ENCODE measurements around the gene AOPEP. TPM values are rescaled to one million over a fixed set of nuclear protein-coding genes. Genes with fewer than 3 reads are reported as not detected.

The AOPEP gene
- total RNA-seq, 1 donor, result 20.7 TPM

- DNase-seq (ENCODE audit: low read depth in 2 of 3, low spot score in 2 of 3), result no peak
Measured at GRCh38 chr9:94881454-94881853, 155.0 kb downstream of the AOPEP start.

DNA sequence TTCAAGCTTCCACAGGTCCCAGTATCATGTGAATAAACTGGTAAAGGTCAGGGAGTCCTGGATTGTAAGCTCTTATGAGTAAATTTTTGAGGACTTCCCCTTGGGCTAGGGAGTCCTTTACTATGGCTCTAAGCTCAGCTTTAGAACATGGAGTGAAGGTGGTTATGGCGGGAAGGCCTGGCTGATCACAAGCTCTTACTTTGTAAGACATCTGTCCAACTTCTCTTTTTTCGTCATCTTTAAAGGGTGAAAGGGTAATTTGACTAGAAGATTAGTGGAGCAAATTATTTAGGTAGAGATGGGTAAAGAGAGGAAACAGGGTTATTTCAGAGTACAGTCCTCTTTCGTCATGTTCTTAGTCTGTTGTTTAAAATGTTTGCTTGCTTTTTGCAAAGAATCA is 155.4 kb downstream of the AOPEP start:
- no peak for DNase-seq (ENCODE audit: low read depth in 2 of 3, low spot score in 2 of 3)

- DNase-seq (ENCODE audit: low read depth in 2 of 3, low spot score in 2 of 3), result peak in 1 of 3 donors; percentile 38
Measured at GRCh38 chr9:94882966-94883641, 156.6 kb downstream of the AOPEP start.

DNA sequence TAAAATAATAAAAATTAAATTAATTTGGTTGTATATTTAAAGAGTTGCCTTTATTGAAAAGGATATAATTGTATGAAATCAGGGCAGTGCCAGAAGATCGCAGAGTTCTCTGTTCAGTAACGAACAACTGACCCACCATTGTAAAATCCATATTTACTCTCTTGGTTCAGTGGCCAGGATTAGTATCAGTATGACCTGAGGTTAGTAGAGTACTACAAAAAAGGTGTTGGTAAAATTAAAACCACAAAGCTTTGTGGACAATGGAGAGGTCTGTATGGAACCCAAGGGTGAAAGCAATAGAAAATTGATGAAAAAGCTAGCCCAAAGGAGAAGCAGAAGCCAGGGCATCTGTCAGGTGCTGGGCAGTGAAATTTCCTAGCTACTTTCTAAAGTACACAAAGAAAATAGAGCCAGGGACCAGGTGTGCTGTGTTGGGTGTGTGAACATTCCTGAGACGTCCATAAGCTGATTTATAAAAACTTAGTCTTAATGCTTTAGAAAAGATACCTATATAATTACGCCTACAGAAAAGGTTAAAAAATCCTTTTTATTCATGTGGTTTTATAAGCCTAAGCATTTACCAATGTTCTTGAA is 159.5 kb downstream of the AOPEP start:
- DNase-seq (ENCODE audit: low read depth in 2 of 3, low spot score in 2 of 3), result no peak

DNA sequence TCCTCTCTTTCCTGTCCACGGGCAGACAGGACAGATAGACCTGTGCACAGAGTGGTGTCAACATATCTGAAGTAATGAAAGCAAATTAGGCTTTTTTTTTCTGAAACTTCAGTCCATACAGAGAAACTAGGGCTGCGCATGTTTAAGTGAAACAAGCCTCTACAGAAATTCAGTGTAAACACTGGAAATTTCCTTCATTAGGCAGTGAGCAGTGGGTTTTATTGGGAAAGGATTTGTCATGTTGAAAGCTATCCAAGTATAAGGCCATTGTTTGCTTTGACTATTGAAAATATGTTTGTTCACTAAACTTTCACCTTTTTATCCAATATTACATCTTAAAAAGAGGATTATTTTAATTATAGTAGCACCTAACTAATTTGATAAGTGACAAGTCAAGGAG is 161.2 kb downstream of the AOPEP start:
- no peak for DNase-seq (ENCODE audit: low read depth in 2 of 3, low spot score in 2 of 3)

- DNase-seq (ENCODE audit: low read depth in 2 of 3, low spot score in 2 of 3), result no peak
Measured at GRCh38 chr9:94888775-94889174, 162.3 kb downstream of the AOPEP start.

GRCh38 chr9:94889628-94890027 is 163.1 kb downstream of the AOPEP start:
- no peak for DNase-seq (ENCODE audit: low read depth in 2 of 3, low spot score in 2 of 3)

- DNase-seq (ENCODE audit: low read depth in 2 of 3, low spot score in 2 of 3), result no peak
Measured at GRCh38 chr9:94891183-94891582, 164.7 kb downstream of the AOPEP start.

- DNase-seq (ENCODE audit: low read depth in 2 of 3, low spot score in 2 of 3), result no peak
Measured at GRCh38 chr9:94892675-94893074, 166.2 kb downstream of the AOPEP start.

DNA sequence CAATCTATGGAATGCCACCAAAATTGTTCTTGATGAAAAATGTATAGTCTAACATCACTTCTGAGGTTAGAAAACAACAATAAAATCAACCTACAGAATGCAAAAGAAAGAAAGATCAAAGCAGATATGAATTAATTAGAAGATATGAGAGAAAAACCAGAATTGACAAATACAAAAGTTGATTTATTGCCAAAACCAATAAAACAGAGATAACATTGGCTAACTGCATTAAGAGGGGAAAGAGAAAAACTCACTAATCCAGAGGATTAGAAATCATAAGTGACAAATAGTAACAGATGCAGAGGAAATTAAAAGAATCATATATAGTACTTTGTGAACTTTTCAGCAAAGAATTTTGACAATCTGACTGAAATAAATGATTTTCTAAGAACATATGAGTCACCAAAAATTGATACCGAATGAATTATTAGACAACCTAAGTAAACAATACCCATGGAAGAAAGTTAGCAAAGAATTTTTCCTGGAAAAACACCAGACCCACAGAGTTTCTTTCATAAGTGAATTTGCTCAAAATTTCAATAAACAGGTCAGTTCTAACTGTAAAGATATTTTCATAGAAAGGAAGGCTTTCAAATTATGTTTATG is 167.7 kb downstream of the AOPEP start:
- DNase-seq (ENCODE audit: low read depth in 2 of 3, low spot score in 2 of 3), result no peak

GRCh38 chr9:94895668-94896067 is 169.2 kb downstream of the AOPEP start:
- no peak for DNase-seq (ENCODE audit: low read depth in 2 of 3, low spot score in 2 of 3)

GRCh38 chr9:94896512-94896911 is 170.0 kb downstream of the AOPEP start:
- no peak for DNase-seq (ENCODE audit: low read depth in 2 of 3, low spot score in 2 of 3)

DNA sequence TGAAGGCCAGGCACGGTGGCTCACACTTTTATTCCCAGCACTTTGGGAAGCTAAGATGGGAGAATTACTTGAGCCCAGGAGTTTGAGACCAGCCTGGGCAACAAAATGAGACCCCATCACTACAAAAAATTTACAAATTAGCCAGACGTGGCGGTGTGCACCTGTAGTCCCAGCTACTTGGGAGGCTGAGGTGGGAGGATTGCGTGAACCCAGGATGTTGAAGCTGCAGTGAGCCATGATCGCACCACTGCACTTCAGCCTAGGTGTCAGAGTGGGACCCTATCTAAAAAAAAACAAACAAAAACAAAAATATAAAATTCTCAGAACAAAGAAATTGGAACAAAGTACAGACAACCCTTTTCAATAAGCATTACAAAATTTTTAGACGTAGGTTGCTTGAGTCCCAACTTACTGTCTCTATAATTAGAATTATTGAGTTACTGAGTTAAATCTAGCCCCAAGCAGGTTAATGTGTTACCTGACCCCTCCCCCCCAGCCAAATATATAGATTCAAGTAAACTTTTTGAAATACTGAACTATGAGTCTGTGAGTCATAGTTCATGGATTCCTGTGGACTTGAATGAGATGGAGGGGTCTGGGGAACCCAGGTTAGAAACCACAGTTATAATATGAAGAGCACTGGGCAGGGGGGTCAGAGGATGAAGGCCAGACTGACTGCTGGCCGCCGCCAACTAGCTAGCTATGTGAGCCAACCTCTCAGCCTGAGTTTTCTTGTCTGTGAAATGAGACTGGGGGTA is 173.1 kb downstream of the AOPEP start:
- DNase-seq (ENCODE audit: low read depth in 2 of 3, low spot score in 2 of 3), result no peak

DNA sequence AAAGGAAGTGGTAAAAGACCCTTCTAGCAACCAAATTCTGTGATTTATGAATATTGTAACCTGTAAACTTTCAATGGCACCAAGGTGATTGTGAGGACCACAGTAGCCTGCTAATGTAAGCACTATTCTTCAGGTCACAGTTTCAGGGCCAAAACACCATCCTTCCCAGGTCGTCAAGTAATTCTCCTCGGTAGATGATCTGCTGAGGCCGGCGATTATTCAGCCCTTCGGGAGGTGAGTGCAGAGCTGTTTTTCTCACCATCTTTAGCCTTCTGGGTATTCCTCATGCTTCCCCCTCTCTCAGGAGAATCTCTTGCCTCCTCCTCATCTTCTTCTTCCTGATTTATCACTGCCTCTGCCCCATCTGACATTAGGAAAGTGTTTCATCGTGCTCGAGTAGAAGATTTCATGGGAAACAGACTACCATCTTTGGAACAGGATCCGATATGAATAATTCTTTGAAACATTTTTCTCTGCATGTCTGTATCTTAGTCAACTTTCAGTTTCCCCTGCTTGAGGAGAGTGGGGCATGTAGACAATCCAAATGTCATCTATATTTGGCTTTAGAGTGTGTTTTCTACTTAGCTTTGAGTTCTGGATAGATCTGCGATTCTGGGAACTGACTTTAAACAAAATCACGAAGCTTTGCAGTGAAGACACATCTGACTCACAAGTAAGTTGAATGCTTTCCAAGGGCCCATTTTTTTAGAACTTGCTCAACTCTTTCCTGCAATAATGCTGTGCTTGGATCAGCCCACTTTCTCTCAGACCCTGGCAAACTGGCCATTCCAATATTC is 173.9 kb downstream of the AOPEP start:
- DNase-seq (ENCODE audit: low read depth in 2 of 3, low spot score in 2 of 3), result no peak

DNA sequence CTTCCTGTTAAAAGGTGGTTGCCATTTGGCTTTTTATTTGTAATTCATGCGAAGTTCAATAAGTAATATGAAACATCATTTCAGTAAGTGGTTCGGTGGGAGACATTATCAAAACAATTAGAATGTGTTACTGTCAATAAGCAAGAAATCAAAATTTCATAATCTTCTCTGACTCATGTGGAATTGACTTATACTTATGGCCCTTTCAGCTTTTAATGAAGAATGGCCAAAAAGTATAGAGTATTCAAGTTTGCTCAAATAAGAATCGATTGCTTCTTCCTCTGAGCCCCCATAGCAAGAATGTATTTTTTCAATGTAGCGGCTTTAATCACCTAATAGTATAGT is 174.5 kb downstream of the AOPEP start:
- DNase-seq (ENCODE audit: low read depth in 2 of 3, low spot score in 2 of 3), result no peak

DNA sequence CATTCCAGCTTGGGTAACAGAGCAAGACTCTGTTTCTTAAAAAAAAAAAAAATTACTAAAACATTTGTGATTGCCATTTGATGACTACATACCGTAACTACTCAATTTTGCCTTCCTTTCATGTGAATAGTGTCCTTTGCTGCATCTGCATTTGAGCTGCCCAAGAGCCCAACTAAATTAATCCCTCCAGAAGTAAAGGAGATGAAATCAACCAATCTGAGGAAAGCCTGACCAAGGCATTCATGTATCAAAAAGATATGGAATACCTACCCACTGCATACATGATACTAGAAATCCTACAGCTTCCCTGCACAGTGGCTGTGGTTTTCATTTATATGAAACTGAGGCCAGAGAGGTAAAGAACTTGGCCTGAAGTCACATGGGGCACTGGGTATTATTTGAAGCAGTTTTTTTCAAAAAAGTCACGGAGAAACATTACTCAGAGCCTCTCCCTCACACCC is 177.5 kb downstream of the AOPEP start:
- DNase-seq (ENCODE audit: low read depth in 2 of 3, low spot score in 2 of 3), result no peak

DNA sequence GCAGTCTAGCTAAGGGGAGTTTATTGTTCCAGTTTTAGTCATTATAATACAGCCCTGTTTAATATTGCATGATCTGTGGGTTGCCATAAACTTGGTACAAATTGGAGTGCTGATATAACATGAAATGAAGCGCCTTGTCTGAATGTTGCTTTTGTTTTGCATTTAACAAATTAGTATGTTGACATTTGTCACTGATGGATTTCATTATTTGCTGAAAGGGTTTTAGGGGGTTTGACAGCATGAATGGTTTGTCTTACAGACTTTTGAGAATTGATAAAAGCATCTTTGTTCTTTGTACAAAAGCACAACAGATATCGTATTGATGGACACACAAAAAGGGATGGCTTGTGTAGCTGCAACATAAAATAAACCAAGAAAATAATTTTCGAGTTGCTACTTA is 178.3 kb downstream of the AOPEP start:
- DNase-seq (ENCODE audit: low read depth in 2 of 3, low spot score in 2 of 3), result no peak

GRCh38 chr9:94905606-94906005 is 179.1 kb downstream of the AOPEP start:
- DNase-seq (ENCODE audit: low read depth in 2 of 3, low spot score in 2 of 3), result no peak

- no peak for DNase-seq (ENCODE audit: low read depth in 2 of 3, low spot score in 2 of 3)
Measured at GRCh38 chr9:94906181-94906580, 179.7 kb downstream of the AOPEP start.

GRCh38 chr9:94906713-94907112 is 180.2 kb downstream of the AOPEP start:
- no peak for DNase-seq (ENCODE audit: low read depth in 2 of 3, low spot score in 2 of 3)

Data from hematopoietic multipotent progenitor cell (in vitro differentiated cells).